GM19239 (cell line): Measurements from ENCODE around the gene CDCA3.

Source experiments
- DNase-seq: peaks from one replicate; pipeline ENCODE4 v3.0.0; 2011; ENCODE audit warnings: low spot score; ENCODE audit not compliant: insufficient read length
- FAIRE-seq: peaks from 2 replicates; lab custom pipeline; 2011; peaks lifted over from hg19 to GRCh38; lab: Jason Lieb, UNC

The CDCA3 gene

GRCh38 chr12:6858799-6859198 is 7.7 kb upstream of the CDCA3 start:
- DNase-seq (no peak), FAIRE-seq (no peak)

GRCh38 chr12:6855322-6855721 is 4.2 kb upstream of the CDCA3 start:
- DNase-seq (no peak), FAIRE-seq (no peak)

- no peak for FAIRE-seq
Observed at GRCh38 chr12:6854036-6854435, 3.0 kb upstream of the CDCA3 start.

GRCh38 chr12:6853626-6854025 is 2.5 kb upstream of the CDCA3 start:
- FAIRE-seq (no peak), DNase-seq (no peak)

More at GRCh38 chr12:6854036-6854435, 3.0 kb upstream of the CDCA3 start:
- DNase-seq: no peak

- DNase-seq: no peak
- FAIRE-seq: peak; percentile 73
Observed at GRCh38 chr12:6852651-6853354, 1.7 kb upstream of the CDCA3 start.

GRCh38 chr12:6851921-6852650 is 1.0 kb upstream of the CDCA3 start, which contains the start of gene USP5:
TSS of gene USP5 (plus strand) at chr12:6852150. CDS start at chr12:6852180, 30 bp downstream.
- peak; percentile 98 for FAIRE-seq
- DNase-seq: peak; percentile 87

- FAIRE-seq (no peak), DNase-seq (no peak)
Observed at GRCh38 chr12:6850796-6851152, 312 bp downstream of the CDCA3 start.

- FAIRE-seq (no peak), DNase-seq (no peak)
Observed at GRCh38 chr12:6849976-6850560, 1.0 kb downstream of the CDCA3 start.

- FAIRE-seq: peak; percentile 49
- DNase-seq: no peak
Observed at GRCh38 chr12:6849427-6849826, 1.7 kb downstream of the CDCA3 start.

- FAIRE-seq: no peak
- no peak for DNase-seq
Observed at GRCh38 chr12:6847676-6848075, 3.4 kb downstream of the CDCA3 start.

GRCh38 chr12:6846316-6846869 is 4.7 kb downstream of the CDCA3 start:
- DNase-seq: no peak
- FAIRE-seq: no peak

GRCh38 chr12:6845395-6845794 is 5.7 kb downstream of the CDCA3 start:
- DNase-seq: no peak
- no peak for FAIRE-seq

- DNase-seq (no peak), FAIRE-seq (no peak)
Observed at GRCh38 chr12:6843118-6843902, 7.8 kb downstream of the CDCA3 start.

GRCh38 chr12:6842075-6842474 is 9.0 kb downstream of the CDCA3 start:
- DNase-seq: no peak
- FAIRE-seq: no peak

GRCh38 chr12:6840761-6841515 is 10.1 kb downstream of the CDCA3 start, which contains the start of gene GNB3:
TSS of gene GNB3 (plus strand) at chr12:6840925. CDS start at chr12:6841288, 363 bp downstream.
- no peak for DNase-seq
- FAIRE-seq: no peak

- FAIRE-seq (no peak), DNase-seq (no peak)
Observed at GRCh38 chr12:6840330-6840729, 10.8 kb downstream of the CDCA3 start.

- peak; percentile 97 for FAIRE-seq
Observed at GRCh38 chr12:6839482-6840201, 11.4 kb downstream of the CDCA3 start.

GRCh38 chr12:6838854-6839253 is 12.2 kb downstream of the CDCA3 start:
- no peak for DNase-seq
- no peak for FAIRE-seq

More at GRCh38 chr12:6839482-6840201, 11.4 kb downstream of the CDCA3 start:
- DNase-seq: peak; percentile 80
